Gastroesophageal sphincter (tissue), 4 donors: ENCODE data around the gene CXCL3. TPM values are rescaled to one million over a fixed set of nuclear protein-coding genes. Genes with fewer than 3 reads are reported as not detected.

Source experiments
- ATAC-seq: fragments of 150-250 bp; one replicate; pipeline ENCODE4 v1.9.1; 2016; ENCODE audit warnings: mild to moderate bottlenecking, moderate library complexity
- H3K27ac ChIP-seq, 4 donors: fragments of 200-600 bp; sonication (generic) in 3 of 4; 1 replicate in 3 of 4; 2 replicates in 1 of 4; pipeline ENCODE4 v1.5.1; 2016 to 2019
- H3K27me3 ChIP-seq: fragments of 200-600 bp; sonication (generic); one replicate; pipeline ENCODE4 v1.5.1; 2019
- H3K36me3 ChIP-seq, 2 donors: fragments of 200-600 bp; sonication (generic); one replicate each; pipeline ENCODE4 v1.5.1; 2019; ENCODE audit warnings: control low read depth in 1 of 2
- H3K4me1 ChIP-seq, 3 donors: fragments of 200-600 bp; sonication (generic); 1 replicate in 2 of 3; 2 replicates in 1 of 3; pipeline ENCODE4 v1.5.1; 2016 to 2019; ENCODE audit warnings: control low read depth in 2 of 3
- H3K4me3 ChIP-seq, 2 donors: fragments of 200-600 bp; sonication (generic); one replicate each; pipeline ENCODE4 v1.5.1; 2019; ENCODE audit warnings: mild to moderate bottlenecking in 1 of 2, moderate library complexity in 1 of 2
- H3K9me3 ChIP-seq, 3 donors: fragments of 200-600 bp; sonication (generic); one replicate each; pipeline ENCODE4 v1.5.1; 2017 to 2019; ENCODE audit warnings: control low read depth in 2 of 3
- EP300 ChIP-seq: sonication (generic); formaldehyde crosslinking; IDR thresholded peaks from one replicate; pipeline ENCODE4 v1.6.1; 2017; ENCODE audit warnings: antibody characterized with exemption, mild to moderate bottlenecking
- POLR2A ChIP-seq, 2 donors: fragments of 450-650 bp; IDR thresholded peaks; one replicate each; pipeline ENCODE4 v1.6.1; 2017; ENCODE audit warnings: antibody characterized with exemption in 2 of 2, mild to moderate bottlenecking in 2 of 2, moderate library complexity in 1 of 2
- POLR2AphosphoS5 ChIP-seq: sonication (generic); formaldehyde crosslinking; IDR thresholded peaks from one replicate; pipeline ENCODE4 v1.6.1; 2017; ENCODE audit warnings: antibody characterized with exemption
- WGBS, 2 donors: methylation state at CpG; one replicate each; pipeline ENCODE4 v1.1.5; 2018; ENCODE audit warnings: low coverage in 1 of 2; 5-methylcytosine and 5-hydroxymethylcytosine counted together
- small RNA-seq, 4 donors: library from RNA; depleted of rRNA; stranded (forward); fragments of <200 nt; gene quantifications; one replicate each; pipeline ENCODE3, GENCODE V24; 2016
- total RNA-seq, 4 donors: library from RNA; depleted of rRNA; stranded (reverse); fragments of >200 nt; gene quantifications; one replicate each; pipeline ENCODE4 v1.1.0, GENCODE V29; 2016
- TF ChIP-seq, protein P1 (sequence below), 4 experiments: fragments of 200-600 bp in 2 of 4; fragments of 450-650 bp in 2 of 4; sonication (generic) in 1 of 4; IDR thresholded peaks; one replicate each; pipeline ENCODE4 v1.5.1; 2017 to 2019; ENCODE audit warnings: antibody characterized with exemption in 4 of 4, mild to moderate bottlenecking in 2 of 4, moderate library complexity in 2 of 4

Gene CXCL3
- total RNA-seq, 4 donors from 2014 or later = 1.9 TPM; not detected in 3

- Histone ChIP-seq H3K4me1 (no peaks in the 10 kb centered on the region), H3K27ac (no peak overlapping the region), H3K4me3 (no peak overlapping the region), H3K36me3 (no peaks in the 10 kb centered on the region), H3K27me3 (no peaks in the 10 kb centered on the region), H3K9me3 (no peaks in the 10 kb centered on the region)
- 55 to 74% methylated on average over 5 of the region's 5 CpGs for WGBS, 2 donors
- no peak for ATAC-seq
- TF ChIP-seq POLR2A (IDR thresholded peaks at IDR 0.05) (no peak), EP300 (no peak), POLR2AphosphoS5 (no peak)
- TF ChIP-seq, protein P1, sequence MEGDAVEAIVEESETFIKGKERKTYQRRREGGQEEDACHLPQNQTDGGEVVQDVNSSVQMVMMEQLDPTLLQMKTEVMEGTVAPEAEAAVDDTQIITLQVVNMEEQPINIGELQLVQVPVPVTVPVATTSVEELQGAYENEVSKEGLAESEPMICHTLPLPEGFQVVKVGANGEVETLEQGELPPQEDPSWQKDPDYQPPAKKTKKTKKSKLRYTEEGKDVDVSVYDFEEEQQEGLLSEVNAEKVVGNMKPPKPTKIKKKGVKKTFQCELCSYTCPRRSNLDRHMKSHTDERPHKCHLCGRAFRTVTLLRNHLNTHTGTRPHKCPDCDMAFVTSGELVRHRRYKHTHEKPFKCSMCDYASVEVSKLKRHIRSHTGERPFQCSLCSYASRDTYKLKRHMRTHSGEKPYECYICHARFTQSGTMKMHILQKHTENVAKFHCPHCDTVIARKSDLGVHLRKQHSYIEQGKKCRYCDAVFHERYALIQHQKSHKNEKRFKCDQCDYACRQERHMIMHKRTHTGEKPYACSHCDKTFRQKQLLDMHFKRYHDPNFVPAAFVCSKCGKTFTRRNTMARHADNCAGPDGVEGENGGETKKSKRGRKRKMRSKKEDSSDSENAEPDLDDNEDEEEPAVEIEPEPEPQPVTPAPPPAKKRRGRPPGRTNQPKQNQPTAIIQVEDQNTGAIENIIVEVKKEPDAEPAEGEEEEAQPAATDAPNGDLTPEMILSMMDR (IDR thresholded peaks at IDR 0.05) = no peak
Measured at GRCh38 chr4:73989928-73990327, 48.6 kb downstream of the CXCL3 start.

DNA sequence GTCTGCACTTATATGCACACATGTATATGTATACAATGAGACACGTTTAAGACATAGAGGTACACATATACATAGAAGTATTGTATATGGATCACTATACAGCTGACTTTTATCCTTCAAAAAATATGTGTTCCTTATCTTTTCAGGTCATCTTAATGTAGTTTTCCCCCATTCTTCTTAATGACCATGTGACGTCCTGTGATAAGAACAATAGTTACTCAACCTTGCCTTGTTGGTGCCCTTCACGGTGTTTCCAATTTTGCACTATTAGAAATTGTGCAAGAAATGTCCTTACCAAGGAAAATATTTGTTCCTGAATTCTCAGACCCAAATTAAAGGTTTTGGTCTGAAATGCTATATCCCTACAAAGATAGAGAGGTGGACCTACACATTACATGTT is 49.5 kb downstream of the CXCL3 start:
- H3K4me3 ChIP-seq = no peak overlapping the region
- TF ChIP-seq POLR2A (IDR thresholded peaks at IDR 0.05) (no peak), POLR2AphosphoS5 (no peak), EP300 (no peak)
- TF ChIP-seq, protein P1 (IDR thresholded peaks at IDR 0.05) = no peak
- no peaks in the 10 kb centered on the region for H3K9me3 ChIP-seq
- no peaks in the 10 kb centered on the region for H3K36me3 ChIP-seq
- 71 to 73% methylated on average over 1 to 3 of the region's 3 CpGs for WGBS, 2 donors
- H3K27me3 ChIP-seq = no peaks in the 10 kb centered on the region
- H3K27ac ChIP-seq = no peak overlapping the region
- no peak for ATAC-seq
- H3K4me1 ChIP-seq = no peaks in the 10 kb centered on the region

- H3K36me3 ChIP-seq = no peaks in the 10 kb centered on the region
- H3K4me1 ChIP-seq = no peaks in the 10 kb centered on the region
- no peak for ATAC-seq
- no peak within 1 kb of the TSS for H3K4me3 ChIP-seq
- H3K27me3 ChIP-seq = peaks cover under 1% of the 10 kb centered on the region
- no peaks in the 10 kb centered on the region for H3K9me3 ChIP-seq
- TF ChIP-seq POLR2A (IDR thresholded peaks at IDR 0.05) = no peak
- no peak for TF ChIP-seq EP300
- TF ChIP-seq, protein P1 (IDR thresholded peaks at IDR 0.05) = no peak
- no peak for TF ChIP-seq POLR2AphosphoS5
- H3K27ac ChIP-seq = no peak within 1 kb of the TSS
- WGBS, 2 donors = 80 to 92% methylated on average over 1 of the region's 2 CpGs
Measured at GRCh38 chr4:73988061-73988460, 50.4 kb downstream of the CXCL3 start, which contains the start of gene PPBP. TSS of gene PPBP (minus strand) at chr4:73988190. CDS start at chr4:73988103, 87 bp downstream.

Small RNA genes lying within 50 kb of the gene (small RNA-seq; reads per million reads assigned to genes)
- gene RN7SL218P = 0 reads per million in 4 donors

Other genes with a start within 250 kb of the CXCL3 start
- 1 to 10 TPM in 1 of 4 donors, not detected in 3; 1.1 TPM for gene CXCL6, start 202.0 kb downstream of the CXCL3 start, total RNA-seq
- gene PF4V1, start 185.4 kb downstream of the CXCL3 start, total RNA-seq = not detected
- 10 to 100 TPM in 1 of 4 donors, 1 to 10 TPM in 2, not detected in 1; 1.6 to 10.5 (median 3.1) TPM for gene CXCL1, start 169.3 kb downstream of the CXCL3 start, total RNA-seq
- not detected for gene PF4, start 56.7 kb downstream of the CXCL3 start, total RNA-seq
- gene PPBP, start 50.5 kb downstream of the CXCL3 start, total RNA-seq = not detected
- gene CXCL5, start 40.0 kb downstream of the CXCL3 start, total RNA-seq = 1 to 10 TPM in 1 of 4 donors, under 1 TPM in 2, not detected in 1; 0.19 to 1.3 (median 0.42) TPM
- gene CXCL2, start 60.5 kb upstream of the CXCL3 start, total RNA-seq = 10 to 100 TPM in 1 of 4 donors, 1 to 10 TPM in 3; 2.5 to 22.8 (median 5.9) TPM
- gene MTHFD2L, start 119.4 kb upstream of the CXCL3 start, total RNA-seq = 10 to 100 TPM; 12.4 to 29.0 (median 23.4) TPM